DMS79 treated with DMSO at 0.1 percent for 48 hours (cell line): ENCODE data around the gene LIN37.
"Not testable (repeated sequence)": the region's sequence is repeated elsewhere in the genome, so short reads cannot be mapped to it uniquely, and the experiment has no call there.

Experiments
- DNase-seq: peaks from one replicate; lab custom pipeline; 2025; lab: John Stamatoyannopoulos, UW

LIN37 gene

DNA sequence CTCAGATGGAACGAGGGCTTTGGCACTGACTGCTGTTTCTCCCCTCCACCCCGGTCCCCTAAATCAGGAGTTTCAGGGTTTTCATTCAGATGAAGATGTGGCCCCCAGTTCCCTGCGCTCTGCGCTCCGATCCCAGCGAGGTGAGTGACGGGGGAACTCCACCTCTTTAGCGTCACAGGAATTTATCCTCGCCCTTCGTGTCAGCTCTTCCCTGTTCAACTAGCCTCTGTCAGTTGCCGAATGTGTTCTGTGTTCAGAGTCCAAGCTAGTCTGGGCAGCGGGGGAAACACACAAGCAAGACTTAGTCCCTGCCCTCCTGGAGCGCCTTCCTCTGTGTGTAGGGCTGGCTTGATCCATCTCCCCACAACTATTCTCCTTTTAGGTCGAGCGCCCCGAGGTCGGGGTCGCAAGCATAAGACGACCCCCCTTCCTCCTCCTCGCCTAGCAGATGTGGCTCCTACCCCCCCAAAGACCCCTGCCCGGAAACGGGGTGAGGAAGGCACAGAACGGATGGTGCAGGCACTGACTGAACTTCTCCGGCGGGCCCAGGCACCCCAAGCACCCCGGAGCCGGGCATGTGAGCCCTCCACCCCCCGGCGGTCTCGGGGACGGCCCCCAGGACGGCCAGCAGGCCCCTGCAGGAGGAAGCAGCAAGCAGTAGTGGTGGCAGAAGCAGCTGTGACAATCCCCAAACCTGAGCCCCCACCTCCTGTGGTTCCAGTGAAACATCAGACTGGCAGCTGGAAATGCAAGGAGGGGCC is 28.8 kb upstream of the LIN37 start:
- no peak for DNase-seq

- DNase-seq, result no peak
Measured at GRCh38 chr19:35720163-35720524, 28.2 kb upstream of the LIN37 start.

GRCh38 chr19:35720648-35721047 is 27.7 kb upstream of the LIN37 start:
- DNase-seq, result no peak

GRCh38 chr19:35721374-35721773 is 27.0 kb upstream of the LIN37 start:
- no peak for DNase-seq

DNA sequence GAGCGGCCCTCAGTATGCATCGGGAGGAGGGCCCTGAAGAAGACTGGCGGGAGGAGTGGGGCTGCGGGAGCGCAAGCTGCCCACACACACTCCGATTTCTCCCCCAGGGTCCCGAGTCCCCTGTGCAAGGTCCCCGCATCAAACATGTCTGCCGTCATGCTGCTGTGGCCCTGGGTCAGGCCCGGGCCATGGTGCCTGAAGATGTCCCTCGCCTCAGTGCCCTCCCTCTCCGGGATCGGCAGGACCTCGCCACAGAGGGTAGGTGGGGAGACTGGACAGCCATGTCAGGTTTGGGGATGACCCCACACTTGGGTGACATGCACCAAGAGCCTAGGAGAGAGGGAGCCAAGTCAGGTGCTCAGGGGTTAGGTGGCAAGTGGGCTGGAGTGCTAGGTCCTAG is 25.9 kb upstream of the LIN37 start:
- no peak for DNase-seq

DNA sequence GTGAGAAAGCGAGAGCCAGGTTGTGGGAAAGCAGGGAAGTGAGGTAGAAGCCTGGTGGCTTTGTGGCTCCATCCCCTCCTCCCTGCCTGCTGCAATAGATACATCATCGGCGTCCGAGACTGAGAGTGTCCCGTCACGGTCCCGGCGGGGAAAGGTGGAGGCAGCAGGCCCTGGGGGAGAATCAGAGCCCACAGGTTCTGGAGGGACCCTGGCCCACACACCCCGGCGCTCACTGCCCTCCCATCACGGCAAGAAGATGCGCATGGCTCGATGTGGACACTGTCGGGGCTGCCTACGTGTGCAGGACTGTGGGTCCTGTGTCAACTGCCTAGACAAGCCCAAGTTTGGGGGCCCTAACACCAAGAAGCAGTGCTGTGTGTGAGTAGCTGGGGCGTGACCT is 25.5 kb upstream of the LIN37 start:
- DNase-seq, result no peak

- DNase-seq, result no peak
Measured at GRCh38 chr19:35723671-35724070, 24.7 kb upstream of the LIN37 start.

- DNase-seq, result not testable (repeated sequence)
Measured at GRCh38 chr19:35724132-35724531, 24.2 kb upstream of the LIN37 start.

- no peak for DNase-seq
Measured at GRCh38 chr19:35724560-35724959, 23.8 kb upstream of the LIN37 start.

- no peak for DNase-seq
Measured at GRCh38 chr19:35725216-35725861, 23.0 kb upstream of the LIN37 start.

- no peak for DNase-seq
Measured at GRCh38 chr19:35727053-35727955, 21.1 kb upstream of the LIN37 start.

GRCh38 chr19:35727956-35728706 is 20.2 kb upstream of the LIN37 start:
- DNase-seq, result no peak

- no peak for DNase-seq
Measured at GRCh38 chr19:35729021-35729420, 19.4 kb upstream of the LIN37 start.

GRCh38 chr19:35729763-35730162 is 18.6 kb upstream of the LIN37 start:
- DNase-seq, result no peak

GRCh38 chr19:35730326-35730725 is 18.1 kb upstream of the LIN37 start:
- no peak for DNase-seq

DNA sequence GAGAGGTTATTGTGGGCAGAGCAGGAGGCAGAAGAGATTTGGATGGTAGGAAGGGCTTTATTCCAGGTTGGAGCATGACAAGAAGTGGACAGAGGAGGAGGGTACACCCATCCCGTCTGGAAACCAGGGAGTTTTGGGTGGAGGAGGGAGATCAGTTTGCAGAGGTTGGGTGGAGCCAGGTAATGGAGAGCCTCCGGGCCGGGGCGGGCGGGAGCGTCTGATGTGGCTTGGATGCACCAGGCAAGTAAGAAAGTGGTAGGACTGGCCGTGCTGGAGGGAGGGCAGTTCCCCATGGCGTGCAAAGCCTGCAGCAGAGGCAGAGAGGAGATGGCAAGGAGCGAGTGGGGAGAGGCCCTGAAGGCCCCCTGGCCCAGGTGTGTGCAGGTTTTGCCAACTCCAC is 17.0 kb upstream of the LIN37 start:
- DNase-seq, result no peak

GRCh38 chr19:35731779-35732405 is 16.5 kb upstream of the LIN37 start:
- DNase-seq, result no peak

DNA sequence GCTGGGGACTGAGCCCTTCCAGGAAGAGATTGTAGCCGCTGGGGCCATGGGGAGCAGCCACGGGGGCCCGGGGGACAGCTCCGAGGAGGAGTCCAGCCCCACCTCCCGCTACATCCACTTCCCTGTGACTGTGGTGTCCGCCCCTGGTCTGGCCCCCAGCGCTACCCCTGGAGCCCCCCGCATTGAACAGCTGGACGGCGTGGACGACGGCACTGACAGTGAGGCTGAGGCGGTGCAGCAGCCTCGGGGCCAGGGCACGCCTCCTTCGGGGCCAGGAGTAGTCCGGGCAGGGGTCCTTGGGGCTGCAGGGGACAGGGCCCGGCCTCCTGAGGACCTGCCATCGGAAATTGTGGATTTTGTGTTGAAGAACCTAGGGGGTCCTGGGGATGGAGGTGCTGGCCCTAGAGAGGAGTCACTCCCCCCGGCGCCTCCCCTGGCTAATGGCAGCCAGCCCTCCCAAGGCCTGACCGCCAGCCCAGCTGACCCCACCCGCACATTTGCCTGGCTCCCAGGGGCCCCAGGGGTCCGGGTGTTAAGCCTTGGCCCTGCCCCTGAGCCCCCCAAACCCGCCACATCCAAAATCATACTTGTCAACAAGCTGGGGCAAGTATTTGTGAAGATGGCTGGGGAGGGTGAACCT is 15.7 kb upstream of the LIN37 start:
- no peak for DNase-seq

DNA sequence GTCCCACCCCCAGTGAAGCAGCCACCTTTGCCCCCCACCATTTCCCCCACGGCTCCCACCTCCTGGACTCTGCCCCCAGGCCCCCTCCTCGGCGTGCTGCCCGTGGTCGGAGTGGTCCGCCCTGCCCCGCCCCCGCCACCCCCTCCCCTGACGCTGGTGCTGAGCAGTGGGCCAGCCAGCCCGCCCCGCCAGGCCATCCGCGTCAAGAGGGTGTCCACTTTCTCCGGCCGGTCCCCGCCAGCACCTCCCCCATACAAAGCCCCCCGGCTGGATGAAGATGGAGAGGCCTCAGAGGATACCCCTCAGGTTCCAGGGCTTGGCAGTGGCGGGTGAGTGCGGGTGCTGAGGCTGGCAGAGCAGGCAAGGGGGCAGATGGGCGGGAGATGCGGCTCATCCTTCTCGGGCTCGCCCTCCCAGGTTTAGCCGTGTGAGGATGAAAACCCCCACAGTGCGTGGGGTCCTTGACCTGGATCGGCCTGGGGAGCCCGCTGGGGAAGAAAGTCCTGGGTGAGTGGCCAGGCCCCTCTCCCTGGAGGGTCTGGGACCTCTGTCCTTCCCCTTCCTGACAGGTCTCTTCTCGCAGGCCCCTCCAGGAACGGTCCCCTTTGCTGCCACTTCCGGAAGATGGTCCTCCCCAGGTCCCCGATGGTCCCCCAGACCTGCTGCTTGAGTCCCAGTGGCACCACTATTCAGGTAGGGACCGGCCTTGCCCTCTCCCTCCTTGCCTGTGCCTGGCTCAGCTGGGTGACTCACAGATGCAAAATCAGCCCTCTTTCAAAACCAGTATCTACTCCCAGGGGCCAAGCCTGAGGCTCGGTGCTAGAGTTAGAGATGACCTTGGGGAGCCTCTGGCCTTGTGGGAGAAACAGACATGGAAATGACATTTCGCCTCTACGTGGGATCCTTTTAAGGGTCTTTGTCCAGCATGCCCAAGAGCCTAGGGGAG is 14.9 kb upstream of the LIN37 start:
- no peak for DNase-seq

- no peak for DNase-seq
Measured at GRCh38 chr19:35734273-35734672, 14.1 kb upstream of the LIN37 start.
